Ectodermal cell (in vitro differentiated cells): ENCODE measurements around the gene TRMT44.

Source experiments
- H3K27ac ChIP-seq: 2 replicates; pipeline ENCODE4 v1.7.0; 2013; ENCODE audit warnings: mild to moderate bottlenecking, low read depth, low read length; ENCODE audit not compliant: insufficient read depth, poor library complexity, severe bottlenecking
- H3K27me3 ChIP-seq: 2 replicates; pipeline ENCODE4 v1.7.0; 2013; ENCODE audit warnings: mild to moderate bottlenecking, low read length; ENCODE audit not compliant: insufficient read depth, control insufficient read depth, poor library complexity, severe bottlenecking
- H3K36me3 ChIP-seq: one replicate; pipeline ENCODE4 v1.7.0; 2013; ENCODE audit warnings: low read length; ENCODE audit not compliant: control insufficient read depth, insufficient read depth
- H3K4me1 ChIP-seq: one replicate; pipeline ENCODE4 v1.7.0; 2013; ENCODE audit warnings: low read length; ENCODE audit not compliant: control insufficient read depth, insufficient read depth
- H3K4me3 ChIP-seq: 2 replicates; pipeline ENCODE4 v1.7.0; 2013; ENCODE audit warnings: low read depth, low read length, control low read depth; ENCODE audit not compliant: insufficient read depth
- H3K9me3 ChIP-seq: 2 replicates; pipeline ENCODE4 v1.7.0; 2013; ENCODE audit warnings: mild to moderate bottlenecking, low read length, moderate library complexity; ENCODE audit not compliant: control insufficient read depth
- WGBS, 2 experiments: methylation state at CpG; one replicate each; pipeline ENCODE4 v1.1.7; 2013; ENCODE audit warnings: missing lambda C conversion rate in 2 of 2; 5-methylcytosine and 5-hydroxymethylcytosine counted together

The TRMT44 gene

DNA sequence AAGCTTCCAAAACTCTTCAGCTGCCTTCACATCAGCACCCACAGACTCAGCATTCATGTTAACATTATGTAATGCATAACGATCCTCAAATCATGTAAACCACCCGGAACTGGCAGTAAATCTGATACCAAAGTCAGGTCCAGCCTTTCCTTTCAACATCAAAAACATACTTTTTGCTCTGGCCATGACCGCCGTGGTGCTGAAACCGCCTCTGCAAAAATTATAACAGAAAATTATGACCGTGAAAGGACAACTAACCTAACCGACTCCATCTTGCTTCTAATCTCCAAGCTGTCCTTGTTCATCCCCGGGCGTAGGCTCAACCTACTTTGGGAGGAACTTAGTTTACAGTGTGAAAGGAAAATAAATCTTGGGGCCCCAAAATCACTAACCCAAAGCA lies 51.6 kb downstream of the TRMT44 start:
- Histone ChIP-seq H3K4me1 (no peaks in the 10 kb centered on the region), H3K36me3 (no peaks in the 10 kb centered on the region), H3K27me3 (no peaks in the 10 kb centered on the region), H3K9me3 (no peaks in the 10 kb centered on the region), H3K27ac (no peak overlapping the region), H3K4me3 (no peak overlapping the region)
- WGBS, 2 experiments, result 96% methylated on average over 9 of the region's 9 CpGs

DNA sequence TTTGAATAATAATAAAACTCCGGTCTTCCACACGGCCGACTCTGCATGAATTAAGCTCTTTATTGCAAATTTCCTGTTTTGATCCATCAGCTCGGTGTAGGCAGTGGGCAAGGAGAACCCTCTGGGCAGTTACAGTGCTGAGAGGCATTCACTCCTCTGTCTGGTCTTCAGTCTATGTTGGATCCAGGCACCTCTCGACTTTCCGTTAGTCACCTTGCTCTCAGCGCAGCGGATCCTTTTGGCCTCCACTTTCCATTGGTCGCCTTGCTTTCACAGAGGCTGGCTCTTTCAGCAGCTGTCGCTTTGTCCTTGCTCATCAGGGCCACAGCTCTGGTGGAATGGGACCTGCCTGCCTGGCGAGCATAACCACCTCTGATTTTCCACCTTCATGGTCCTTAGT lies 52.9 kb downstream of the TRMT44 start:
- 74 to 76% methylated on average over 11 of the region's 11 CpGs for WGBS, 2 experiments
- Histone ChIP-seq H3K27me3 (no peaks in the 10 kb centered on the region), H3K4me1 (no peaks in the 10 kb centered on the region), H3K9me3 (no peaks in the 10 kb centered on the region), H3K4me3 (no peak overlapping the region), H3K36me3 (no peaks in the 10 kb centered on the region), H3K27ac (no peak overlapping the region)

DNA sequence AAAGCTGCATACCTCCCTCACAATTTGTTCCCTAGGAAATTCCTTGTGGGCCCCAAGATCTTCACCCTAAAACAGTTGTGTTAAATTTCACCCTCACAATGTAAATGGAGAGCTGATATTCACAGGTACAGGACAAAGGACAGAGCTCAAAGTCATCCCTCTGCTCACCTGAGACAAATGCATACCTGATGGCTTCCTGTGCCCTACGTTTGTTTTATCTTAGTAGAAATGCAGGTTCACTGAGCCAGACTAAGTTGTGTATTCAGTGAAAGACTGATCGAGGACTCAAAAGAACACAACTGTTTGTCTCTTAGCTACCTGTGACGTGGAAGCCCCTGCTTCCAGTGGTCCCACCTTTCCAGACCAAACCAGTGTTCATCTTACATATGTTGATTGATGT lies 53.6 kb downstream of the TRMT44 start:
- Histone ChIP-seq H3K36me3 (no peaks in the 10 kb centered on the region), H3K27ac (no peak overlapping the region), H3K4me1 (no peaks in the 10 kb centered on the region), H3K4me3 (no peak overlapping the region), H3K9me3 (no peaks in the 10 kb centered on the region), H3K27me3 (no peaks in the 10 kb centered on the region)
- 82 to 87% methylated on average over 3 of the region's 3 CpGs for WGBS, 2 experiments

DNA sequence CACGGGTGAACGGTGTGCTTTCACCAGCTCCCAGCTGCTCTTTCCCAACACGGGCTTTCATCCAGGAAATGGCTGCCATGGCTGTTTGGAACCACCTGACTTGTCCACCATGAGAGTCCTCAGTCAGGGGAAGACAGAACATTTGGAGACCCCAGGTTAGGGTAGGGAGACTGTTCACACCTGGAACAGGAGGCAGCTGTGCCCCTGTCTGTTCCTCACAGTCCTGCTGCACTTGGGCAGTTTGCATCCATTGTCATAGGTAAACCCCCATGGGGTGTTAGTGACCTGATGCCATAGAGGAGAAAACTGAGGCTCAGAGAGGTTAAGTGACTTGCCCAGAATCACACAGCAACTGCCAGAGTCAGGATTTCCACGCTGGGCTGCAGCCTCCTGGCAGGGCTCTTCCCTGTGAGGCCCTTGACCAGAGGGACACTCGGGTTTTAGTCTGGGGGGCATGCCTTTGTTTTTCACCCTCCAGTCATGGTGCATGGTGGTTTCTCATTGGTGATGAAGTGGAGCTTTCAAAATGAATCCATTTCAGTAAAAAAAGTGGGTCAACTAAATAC lies 54.5 kb downstream of the TRMT44 start:
- H3K27me3 ChIP-seq, result no peaks in the 10 kb centered on the region
- no peaks in the 10 kb centered on the region for H3K4me1 ChIP-seq
- H3K4me3 ChIP-seq, result no peak overlapping the region
- no peaks in the 10 kb centered on the region for H3K36me3 ChIP-seq
- 94 to 96% methylated on average over 5 of the region's 5 CpGs for WGBS, 2 experiments
- no peaks in the 10 kb centered on the region for H3K9me3 ChIP-seq
- no peak overlapping the region for H3K27ac ChIP-seq

DNA sequence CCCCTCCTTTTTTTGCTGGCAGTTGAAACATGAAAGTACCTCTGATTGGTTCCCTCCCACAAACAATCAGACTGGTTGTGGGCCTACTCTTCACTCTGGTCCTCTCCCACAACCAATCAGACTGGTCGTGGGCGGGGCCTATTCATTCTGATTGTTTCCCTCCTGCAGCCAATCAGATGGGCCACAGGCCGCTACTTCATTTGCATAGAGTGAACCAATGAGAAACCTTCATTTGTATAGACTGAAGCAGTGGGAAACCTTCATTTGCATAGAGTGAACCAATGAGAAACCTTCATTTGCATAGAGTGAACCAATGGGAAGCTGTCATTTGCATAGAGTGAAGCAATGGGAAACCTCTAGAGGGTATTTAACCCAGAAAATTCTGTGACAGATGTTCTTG lies 55.2 kb downstream of the TRMT44 start:
- Histone ChIP-seq H3K9me3 (no peaks in the 10 kb centered on the region), H3K27ac (no peak overlapping the region), H3K27me3 (no peaks in the 10 kb centered on the region), H3K36me3 (no peaks in the 10 kb centered on the region), H3K4me3 (no peak overlapping the region), H3K4me1 (no peaks in the 10 kb centered on the region)
- WGBS, 2 experiments, result 90 to 95% methylated on average over 3 of the region's 3 CpGs

DNA sequence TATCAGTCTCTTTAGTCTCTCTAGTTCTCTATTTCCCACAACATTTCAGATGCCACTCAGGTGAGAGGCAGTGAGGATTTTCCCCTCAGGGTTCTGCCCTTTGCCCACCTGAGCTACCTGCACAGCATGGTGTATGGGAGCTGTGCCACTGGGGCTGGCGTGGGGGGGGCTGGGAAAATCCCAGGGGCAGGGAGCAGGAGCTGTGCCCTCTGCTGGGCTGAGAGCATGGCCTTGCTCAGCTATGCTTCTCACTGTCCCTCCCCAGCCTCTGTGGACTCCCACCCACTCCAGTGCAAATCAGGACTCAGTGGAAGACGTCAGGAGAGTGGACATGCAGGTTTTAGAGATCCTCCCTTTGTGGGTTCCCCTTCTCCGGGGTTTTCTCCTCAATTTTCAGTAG lies 57.2 kb downstream of the TRMT44 start:
- Histone ChIP-seq H3K4me1 (no peaks in the 10 kb centered on the region), H3K4me3 (no peak overlapping the region), H3K27me3 (no peaks in the 10 kb centered on the region), H3K9me3 (no peaks in the 10 kb centered on the region), H3K36me3 (no peaks in the 10 kb centered on the region), H3K27ac (no peak overlapping the region)
- WGBS, 2 experiments, result 91 to 93% methylated on average over 3 of the region's 3 CpGs

DNA sequence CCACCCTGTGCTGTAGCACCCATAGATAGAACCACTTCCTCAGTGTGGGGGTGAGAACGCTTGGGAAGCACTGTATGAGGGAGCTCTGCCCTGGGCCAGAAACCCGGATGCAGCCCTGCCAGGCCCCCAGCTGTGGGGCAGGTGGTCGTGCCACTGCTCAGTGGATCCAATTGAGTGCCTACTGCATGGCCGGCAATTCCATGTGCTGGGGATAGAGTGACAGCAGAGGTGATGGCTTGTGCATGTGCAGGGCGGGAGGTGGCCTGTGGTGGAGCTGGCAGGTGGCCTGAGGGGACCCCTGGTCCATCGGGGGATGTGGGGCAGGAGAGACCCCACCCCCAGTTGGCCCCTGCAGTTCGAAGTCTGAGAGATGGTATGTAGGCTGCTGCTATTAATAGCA lies 60.4 kb downstream of the TRMT44 start:
- Histone ChIP-seq H3K4me3 (no peak overlapping the region), H3K27ac (no peak overlapping the region), H3K27me3 (no peaks in the 10 kb centered on the region), H3K4me1 (peaks cover 18% of the 10 kb centered on the region), H3K9me3 (no peaks in the 10 kb centered on the region), H3K36me3 (no peaks in the 10 kb centered on the region)
- WGBS, 2 experiments, result 89% methylated on average over 7 of the region's 7 CpGs

DNA sequence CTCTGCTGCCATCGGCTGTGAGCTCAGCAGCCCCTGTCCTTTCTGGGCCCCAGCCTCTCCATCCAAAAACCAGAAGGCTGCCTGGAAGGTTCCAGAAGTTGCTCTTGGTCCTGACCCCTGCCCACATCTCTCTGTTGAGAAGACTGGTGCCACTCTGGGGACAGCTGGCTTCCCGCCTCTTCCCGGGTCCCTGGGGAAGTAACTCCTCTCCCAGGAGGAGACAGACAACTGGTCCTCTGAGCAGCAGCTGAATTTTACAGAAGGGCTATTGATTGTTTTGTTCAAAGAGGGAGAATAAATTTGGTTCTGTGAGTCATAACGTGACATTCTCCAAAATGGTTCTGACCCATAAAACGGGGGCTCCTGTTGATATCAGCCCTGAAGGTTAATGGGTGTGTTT lies 61.2 kb downstream of the TRMT44 start:
- Histone ChIP-seq H3K4me1 (peaks cover 26% of the 10 kb centered on the region), H3K27me3 (no peaks in the 10 kb centered on the region), H3K36me3 (no peaks in the 10 kb centered on the region), H3K4me3 (no peak overlapping the region), H3K27ac (no peak overlapping the region), H3K9me3 (no peaks in the 10 kb centered on the region)
- WGBS, 2 experiments, result 93% methylated on average over 5 of the region's 5 CpGs

DNA sequence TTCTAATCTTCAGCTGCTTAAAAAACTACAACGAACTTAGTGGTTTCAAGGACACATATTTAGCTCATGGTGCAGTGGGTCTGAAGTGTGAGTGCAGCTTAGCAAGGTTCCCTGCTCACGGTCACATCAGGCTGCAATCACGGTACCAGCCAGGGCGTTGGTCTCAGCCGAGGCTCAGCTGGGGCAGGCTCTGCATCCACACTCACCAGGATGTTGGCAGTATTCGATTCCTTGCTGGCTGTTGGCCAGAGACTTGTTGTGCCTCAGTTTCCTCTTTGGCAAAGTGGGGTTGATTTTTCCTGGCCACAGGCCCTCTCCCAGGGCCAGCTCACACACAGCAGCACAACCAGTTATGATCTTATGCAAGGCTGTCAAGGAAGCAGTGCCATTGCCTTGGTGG lies 61.8 kb downstream of the TRMT44 start:
- Histone ChIP-seq H3K4me1 (peaks cover 32% of the 10 kb centered on the region), H3K4me3 (no peak overlapping the region), H3K27me3 (no peaks in the 10 kb centered on the region), H3K27ac (no peak overlapping the region), H3K9me3 (no peaks in the 10 kb centered on the region), H3K36me3 (no peaks in the 10 kb centered on the region)
- 94 to 97% methylated on average over 6 of the region's 6 CpGs for WGBS, 2 experiments

DNA sequence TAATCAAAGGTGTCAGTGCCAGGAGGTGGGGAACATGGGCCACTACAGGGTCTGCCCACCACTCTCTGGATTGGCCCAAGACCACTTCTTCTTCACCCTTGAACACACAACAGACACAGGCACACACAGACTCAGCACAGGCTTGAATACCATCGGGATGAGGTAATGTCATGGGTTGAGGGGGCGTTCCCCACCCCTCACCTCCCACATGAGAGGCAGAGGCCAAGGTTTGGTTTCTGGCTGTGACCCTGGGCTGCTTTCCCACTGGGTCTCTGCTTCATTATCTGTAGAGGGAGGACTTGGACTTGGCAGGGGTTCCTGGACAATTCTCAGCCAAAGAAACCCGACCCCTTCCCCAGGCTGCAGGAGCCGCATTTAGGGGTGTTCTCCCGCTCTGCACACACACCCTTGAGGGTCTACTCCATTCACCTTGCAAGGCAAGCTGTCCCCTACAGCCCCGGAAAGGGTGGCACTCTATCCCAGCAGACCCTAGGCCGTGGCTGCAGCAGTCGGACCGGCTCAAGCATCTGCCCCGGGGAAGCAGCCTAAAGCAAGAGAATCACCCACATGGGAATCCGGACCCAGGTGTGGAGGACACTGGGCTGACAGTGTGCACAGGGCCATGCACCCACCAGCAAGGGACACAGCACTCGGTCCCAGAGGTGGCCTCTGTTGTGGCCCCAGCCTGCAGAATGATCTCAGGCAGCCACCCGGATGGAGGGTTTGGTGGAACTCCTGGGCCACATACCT lies 62.4 kb downstream of the TRMT44 start:
- Histone ChIP-seq H3K27me3 (no peaks in the 10 kb centered on the region), H3K4me3 (no peak overlapping the region), H3K4me1 (peaks cover 36% of the 10 kb centered on the region), H3K27ac (no peak overlapping the region), H3K36me3 (no peaks in the 10 kb centered on the region), H3K9me3 (no peaks in the 10 kb centered on the region)
- 92% methylated on average over 13 of the region's 13 CpGs for WGBS, 2 experiments
